NCI-H446 (cell line): Measurements from ENCODE around the gene ZNF324B.
A peak's percentile ranks its signal among the peaks of the same experiment; 100 is the strongest.
"Not testable (repeated sequence)": the region's sequence is repeated elsewhere in the genome, so short reads cannot be mapped to it uniquely, and the experiment has no call there.

Source experiments
- DNase-seq, 2 experiments: peaks; one replicate each; lab custom pipeline; 2025; lab: John Stamatoyannopoulos, UW

Gene ZNF324B

GRCh38 chr19:58480481-58480830, 29.0 kb downstream of the ZNF324B start:
- DNase-seq: no peak

- DNase-seq: no peak
These were observed 29.4 kb downstream of the ZNF324B start for GRCh38 chr19:58480831-58481230.

- DNase-seq: no peak
These were observed 30.9 kb downstream of the ZNF324B start for GRCh38 chr19:58482372-58482771.

GRCh38 chr19:58483776-58484175, 32.4 kb downstream of the ZNF324B start:
- no peak for DNase-seq

DNA sequence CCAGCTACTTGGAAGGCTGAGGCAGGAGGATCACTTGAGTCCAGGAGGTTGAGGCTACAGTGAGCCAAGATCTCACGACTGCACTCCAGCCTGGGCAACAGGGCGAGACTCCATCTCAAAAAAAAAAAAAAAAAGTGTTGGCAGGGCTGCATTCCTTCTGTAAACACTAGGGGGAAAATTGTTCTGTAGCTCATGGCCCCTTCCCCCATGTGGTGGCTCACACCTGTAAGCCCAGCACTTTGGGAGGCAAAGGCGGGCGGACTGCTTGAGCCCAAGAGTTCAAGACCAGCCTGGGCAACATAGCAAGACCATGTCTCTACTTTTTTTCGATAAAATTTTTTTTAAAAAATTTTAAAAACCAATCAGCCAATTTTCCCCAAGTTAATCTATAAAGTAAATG, 32.9 kb downstream of the ZNF324B start:
- DNase-seq: not testable (repeated sequence)

GRCh38 chr19:58491393-58491792, 40.0 kb downstream of the ZNF324B start:
- DNase-seq: no peak

GRCh38 chr19:58492265-58492664, 40.8 kb downstream of the ZNF324B start:
- DNase-seq: no peak

- no peak for DNase-seq
These were observed 46.3 kb downstream of the ZNF324B start for GRCh38 chr19:58497634-58498170.

GRCh38 chr19:58498316-58499020, 47.0 kb downstream of the ZNF324B start:
- DNase-seq: no peak

- DNase-seq: peak; percentile 97 to 99
These were observed 47.9 kb downstream of the ZNF324B start for GRCh38 chr19:58499021-58499927.

GRCh38 chr19:58500242-58500641, 48.8 kb downstream of the ZNF324B start:
- DNase-seq: no peak
